ENCODE results near the gene TAF15.

DNA sequence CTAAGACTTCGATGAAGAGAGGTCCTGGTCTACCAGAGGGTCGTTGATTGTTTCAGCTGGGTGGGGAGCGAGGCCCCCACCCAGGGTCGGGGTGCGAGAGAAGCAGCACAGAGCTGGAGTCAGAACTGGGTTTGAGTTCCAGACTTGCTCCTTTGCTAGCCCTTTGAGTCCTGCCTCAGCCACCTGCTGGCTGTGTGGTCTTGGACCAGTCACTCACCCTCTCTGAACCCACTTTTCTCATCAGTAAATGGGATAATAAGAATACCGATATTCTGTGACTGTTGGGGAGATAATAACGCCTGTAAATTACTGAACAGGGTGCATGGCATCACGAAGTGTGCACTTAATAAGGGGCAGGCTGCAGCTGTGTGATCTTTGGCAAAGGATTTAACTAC is 13.4 kb upstream of the TAF15 start:
- TF ChIP-seq CTCF (IDR thresholded peaks at IDR 0.05) (no peak), EP300 (IDR thresholded peaks at IDR 0.05) (no peak)

Data from tibial nerve (tissue), 4 donors.